ELF-1 (cell line): ENCODE results near the gene DLG2.
A peak's percentile ranks its signal among the peaks of the same experiment; 100 is the strongest.

ENCODE experiments used
- DNase-seq: peaks from one replicate; pipeline ENCODE4 v3.0.0-alpha.2; 2016; ENCODE audit warnings: low read depth, low spot score

DLG2 gene

DNA sequence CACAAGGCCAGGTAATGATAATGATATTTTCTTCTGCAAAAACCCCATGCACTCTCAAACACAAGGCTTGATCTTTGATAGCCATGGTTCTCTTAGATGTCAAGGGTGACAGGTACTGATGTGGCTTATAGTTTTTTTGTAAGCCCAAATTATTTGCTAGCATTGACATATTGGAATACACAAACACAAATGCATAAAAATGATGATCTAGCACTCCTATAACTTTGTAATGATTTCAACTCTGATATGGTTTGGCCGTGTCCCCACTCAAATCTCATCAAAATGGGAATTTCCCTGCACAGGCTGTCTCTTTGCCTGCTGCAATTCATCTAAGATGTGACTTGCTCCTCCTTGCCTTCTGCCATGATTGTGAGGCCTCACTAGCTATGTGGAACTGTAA lies 1768.5 kb downstream of the DLG2 start:
- DNase-seq: no peak

DNA sequence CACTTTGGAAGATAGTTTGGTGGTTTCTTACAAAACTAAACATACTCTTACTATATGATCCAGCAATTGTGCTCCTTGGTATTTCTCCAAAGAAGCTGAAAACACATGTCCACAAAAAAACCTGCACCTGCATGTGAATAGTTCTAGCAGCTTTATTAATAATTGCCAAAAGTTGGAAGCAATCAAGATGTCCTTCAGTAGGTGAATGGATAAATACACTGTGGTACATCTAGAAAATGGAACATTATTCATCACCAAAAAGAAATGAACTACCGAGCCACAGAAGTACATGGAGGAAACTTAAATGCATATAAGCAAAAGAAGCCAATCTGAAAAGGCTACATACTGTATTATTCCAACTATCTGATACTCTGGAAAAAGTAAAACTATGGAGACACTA lies 1771.9 kb downstream of the DLG2 start:
- no peak for DNase-seq

DNA sequence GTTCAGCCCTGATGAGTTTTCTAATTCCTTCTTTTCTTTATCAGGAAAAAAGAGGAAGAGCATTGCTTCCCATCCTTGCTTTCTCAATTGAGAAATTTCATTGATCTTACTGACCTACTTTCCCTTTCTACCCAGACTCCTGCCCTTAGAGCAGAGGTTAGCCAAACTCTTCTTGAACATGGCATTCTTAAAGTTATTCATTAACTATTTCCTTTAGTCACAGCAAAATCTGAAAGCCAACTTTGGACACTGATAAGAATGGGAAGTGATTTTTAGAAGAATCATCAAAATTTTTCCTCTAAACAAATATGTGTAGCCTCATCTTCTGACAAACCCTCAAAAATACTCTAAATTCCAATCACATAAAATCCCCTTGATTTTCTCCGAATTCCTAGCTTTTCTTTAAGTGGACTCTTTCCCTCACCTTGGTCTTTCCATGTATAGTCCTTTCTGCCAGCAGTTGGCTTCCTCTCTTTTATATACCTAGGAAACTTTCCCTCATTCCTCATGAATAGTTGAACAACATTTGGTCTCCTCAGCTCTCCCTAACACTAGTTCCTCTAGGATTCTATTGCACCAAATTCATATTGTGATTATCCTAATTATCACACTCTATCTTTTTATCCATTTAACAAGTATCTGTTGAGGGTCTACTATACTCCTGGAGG lies 1774.2 kb downstream of the DLG2 start:
- DNase-seq: no peak

DNA sequence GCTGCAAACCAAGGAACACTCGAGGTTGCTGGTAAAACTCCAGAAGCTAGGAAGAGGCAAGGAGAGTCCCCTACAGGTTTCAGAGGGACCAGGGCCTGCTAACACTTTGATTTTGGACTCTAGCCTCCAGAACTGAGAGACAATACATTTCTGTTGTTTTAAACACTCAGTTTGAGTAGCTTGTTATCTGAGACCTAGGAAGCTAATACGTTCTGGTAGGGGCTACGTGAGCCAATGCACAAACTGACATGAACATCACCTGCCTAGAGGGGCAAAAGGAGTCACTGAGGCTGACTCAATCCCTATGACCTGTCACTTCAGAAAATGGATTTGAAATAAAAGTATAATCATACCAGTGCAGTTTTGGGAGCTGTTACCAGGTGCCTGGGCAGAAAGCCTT lies 1775.1 kb downstream of the DLG2 start:
- DNase-seq: no peak

DNA sequence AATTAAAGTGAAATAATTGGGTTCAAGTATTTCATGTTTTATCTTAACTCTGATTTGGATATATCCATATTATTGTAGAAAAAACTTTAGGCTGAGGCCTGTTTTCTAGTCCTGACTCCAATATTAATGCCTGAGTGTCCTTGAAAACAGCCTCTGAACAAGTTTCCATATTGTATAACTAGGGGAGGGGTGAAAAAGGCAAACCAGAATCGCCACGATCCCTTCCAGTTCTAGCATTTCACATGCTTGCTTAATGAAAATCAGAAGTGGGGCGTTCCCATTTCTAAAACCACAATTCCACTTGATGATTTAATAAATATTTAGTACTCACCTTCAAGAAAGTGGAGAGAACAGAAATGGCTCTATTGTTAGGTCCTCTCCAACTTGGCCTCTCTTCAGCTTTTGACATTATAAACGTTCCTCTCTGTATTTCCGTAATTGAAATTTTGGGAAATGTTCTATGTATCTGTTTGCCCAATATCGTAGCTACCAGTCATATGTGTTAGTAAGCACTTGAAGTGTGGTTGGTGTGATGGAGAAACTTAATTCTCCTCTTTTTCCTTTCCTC lies 1779.6 kb downstream of the DLG2 start:
- no peak for DNase-seq

DNA sequence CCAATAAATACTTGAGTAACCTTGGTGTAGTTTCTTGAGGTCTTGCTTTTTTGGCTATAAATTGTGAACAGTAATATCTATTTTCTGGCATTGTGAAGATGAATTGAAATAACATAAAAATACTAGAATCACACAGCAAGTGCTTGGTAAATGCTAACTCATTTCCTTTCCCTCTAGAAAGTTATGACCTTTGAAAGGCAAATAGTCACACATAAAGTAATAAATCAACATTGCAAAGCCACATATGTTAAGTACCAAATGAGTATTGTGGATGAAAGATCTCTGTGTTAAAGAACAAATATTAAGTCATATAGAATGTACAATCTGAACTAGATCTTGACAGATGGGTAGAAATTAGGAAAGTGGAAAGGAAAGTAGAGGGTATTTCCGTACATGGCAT lies 1781.3 kb downstream of the DLG2 start:
- DNase-seq: no peak

DNA sequence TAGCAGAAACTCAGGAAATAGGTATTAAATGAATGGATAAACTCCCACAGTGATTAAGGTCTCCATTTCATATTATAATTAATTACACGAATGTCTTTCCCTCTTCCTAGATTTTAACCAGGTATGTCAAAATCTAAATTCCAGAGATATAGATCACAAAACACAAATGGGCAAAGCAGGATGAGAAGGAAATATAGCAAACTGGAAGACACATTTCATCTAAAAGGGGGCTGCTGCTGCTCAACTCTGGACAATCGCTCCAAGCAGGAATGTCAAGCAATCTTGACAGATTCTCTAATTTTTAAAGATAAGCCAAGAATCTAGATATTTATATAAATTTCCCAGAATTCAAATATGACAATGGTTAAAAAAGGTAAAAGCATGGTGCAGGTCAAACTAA lies 1786.8 kb downstream of the DLG2 start:
- DNase-seq: no peak

DNA sequence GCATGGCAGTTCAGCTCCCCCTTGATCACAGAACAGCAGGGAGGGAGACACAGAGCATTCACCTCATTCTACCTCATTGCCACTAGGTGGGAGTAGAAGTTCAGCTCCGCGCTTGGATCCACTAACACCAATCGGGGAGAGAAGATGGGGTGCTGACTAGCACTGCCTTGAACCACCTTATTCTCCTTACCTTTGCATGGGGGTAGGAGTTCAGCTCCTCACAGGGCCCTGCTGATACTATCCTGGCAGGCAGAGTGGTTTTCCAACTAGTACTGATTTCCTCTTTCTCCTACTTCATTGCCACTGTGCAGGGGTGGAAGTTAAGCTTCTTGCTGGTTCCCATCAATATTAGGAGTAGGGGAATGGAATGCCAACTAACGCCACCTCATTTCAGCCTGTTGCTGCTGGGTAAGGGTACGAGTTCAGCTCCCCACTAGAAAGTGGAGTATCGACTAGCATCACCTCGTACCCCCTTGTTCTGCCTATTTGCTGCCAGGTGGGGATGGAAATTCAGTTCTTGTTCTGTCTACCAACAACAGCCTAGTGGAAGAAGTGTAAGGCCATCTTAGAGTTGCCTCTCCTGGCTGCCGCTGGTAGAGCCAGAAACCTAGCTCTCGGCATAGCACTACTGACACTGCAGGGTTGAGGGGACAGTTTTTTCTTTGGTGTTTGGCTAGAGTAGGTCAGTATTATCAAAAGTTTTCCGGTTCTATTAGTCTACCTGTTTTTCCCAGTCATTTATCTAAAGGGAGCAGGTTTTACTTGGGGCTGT lies 1790.1 kb downstream of the DLG2 start:
- peak; percentile 49 for DNase-seq

DNA sequence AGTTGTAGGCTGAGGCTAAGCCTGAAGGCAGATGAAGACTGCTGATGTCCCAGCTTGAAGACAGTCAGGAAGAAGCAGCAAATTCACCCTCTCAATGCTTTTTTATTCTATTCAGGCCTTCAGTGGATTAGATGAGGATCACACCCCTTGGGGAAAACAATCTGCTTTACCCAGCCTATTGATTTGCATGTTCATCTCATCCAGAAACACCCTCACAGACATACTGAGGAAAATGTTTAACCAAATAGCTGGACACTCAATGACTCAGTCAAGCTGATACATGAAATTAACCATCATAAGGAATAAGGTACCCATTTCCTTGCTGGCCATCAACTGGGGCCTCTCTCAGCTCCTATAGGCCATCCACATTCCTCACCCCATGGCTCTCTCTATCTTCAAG lies 1791.1 kb downstream of the DLG2 start:
- no peak for DNase-seq

DNA sequence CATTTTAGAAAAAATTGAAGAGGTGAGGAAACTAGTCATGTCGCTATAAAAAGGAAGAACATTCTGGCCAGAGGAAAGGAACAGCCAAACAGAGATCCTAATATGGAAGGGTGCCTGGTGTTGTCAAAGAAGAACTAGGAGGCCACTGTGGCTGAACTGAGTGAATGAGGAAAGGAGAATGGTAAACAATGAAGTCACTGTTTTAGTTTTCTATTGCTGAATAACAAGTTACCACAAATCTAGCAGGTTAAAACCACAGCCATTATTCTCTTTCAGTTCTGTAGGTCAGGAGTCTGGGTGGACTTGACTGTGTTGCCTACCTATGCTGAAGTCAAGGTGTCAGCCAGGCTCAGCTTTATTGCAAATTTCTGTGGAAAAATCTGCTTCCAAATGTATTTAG lies 1791.7 kb downstream of the DLG2 start:
- DNase-seq: no peak

DNA sequence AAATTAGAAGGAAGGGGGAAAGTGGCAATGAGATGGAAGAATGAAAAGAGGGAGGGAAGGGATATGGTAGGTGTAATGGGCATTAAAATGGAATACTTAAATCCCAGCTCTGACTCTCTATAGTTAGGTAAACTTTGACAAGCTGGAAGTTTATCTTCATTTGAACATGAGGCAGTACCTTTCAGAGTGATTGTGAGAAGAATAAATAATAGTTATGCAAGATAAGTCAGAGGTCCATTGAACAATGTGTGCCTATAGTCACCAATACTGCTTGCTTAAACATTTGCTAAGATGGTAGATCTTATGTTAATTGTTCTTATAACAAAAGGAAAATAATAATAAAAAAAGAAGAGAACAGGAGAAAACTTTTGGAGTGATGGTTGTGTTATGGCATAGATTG lies 1795.2 kb downstream of the DLG2 start:
- no peak for DNase-seq

DNA sequence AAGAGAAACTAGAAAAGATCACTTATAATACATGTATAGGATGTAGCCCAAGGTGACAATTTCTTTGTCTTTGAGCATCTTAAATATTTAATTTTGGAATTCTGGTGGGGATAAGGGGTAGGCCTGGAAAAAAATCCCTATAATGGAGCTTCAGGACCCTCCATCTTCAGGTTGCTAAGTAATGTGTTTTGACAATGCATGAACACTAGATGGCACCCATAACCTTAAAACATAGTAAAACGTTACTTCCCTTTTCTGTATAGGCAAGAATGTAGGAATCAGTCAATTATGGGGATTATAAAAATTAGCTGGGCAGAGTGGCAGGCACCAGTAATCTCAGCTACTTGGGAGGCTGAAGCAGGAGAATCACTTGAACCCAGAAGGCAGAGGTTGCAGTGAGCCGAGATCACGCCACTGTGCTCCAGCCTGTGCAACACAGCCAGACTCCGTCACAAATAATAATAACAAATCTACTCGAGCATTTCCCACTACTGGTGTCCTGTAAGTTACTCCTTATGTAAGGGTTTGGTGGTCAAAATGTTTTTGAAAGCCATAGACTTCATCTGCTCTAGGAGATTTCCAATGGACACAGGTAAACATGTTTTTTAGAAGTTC lies 1799.1 kb downstream of the DLG2 start:
- DNase-seq: no peak

DNA sequence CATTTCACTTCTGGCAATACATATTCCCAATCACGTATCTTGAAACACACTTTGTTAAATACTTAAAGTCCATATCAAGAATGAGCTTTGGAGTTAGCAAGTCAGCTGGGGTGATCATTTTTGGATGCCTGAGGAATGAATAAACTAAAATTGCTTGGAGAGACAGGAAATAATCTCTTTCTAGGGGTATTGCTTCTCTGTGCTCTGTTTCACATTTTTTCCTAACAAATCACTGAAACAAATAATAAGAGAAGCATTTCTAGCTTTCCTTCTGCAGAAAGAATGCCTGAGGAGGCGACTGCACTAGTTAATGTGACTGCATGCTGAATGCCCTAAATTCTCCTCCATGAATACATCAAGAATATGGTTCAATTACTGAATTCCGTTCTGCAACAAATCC lies 1799.6 kb downstream of the DLG2 start:
- no peak for DNase-seq

DNA sequence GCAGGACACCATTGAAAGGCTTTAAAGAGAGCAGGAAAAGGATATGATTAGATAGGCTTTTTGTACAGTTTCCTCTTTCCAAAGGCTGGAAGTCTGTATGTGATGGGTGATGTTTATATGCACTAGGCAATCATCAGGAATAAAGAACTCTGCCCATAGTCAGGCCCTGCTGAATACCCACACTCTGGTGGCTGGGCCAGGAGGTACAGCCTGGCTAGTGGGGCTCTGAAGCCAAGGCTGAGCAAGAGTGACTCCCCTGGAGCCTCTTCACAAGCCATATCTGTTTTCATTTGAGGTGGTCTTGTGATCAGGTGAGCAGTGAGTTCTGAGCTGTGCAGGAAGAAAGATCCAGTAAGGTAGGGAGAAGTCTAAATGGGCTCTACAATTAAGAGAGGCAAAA lies 1801.1 kb downstream of the DLG2 start:
- DNase-seq: no peak

DNA sequence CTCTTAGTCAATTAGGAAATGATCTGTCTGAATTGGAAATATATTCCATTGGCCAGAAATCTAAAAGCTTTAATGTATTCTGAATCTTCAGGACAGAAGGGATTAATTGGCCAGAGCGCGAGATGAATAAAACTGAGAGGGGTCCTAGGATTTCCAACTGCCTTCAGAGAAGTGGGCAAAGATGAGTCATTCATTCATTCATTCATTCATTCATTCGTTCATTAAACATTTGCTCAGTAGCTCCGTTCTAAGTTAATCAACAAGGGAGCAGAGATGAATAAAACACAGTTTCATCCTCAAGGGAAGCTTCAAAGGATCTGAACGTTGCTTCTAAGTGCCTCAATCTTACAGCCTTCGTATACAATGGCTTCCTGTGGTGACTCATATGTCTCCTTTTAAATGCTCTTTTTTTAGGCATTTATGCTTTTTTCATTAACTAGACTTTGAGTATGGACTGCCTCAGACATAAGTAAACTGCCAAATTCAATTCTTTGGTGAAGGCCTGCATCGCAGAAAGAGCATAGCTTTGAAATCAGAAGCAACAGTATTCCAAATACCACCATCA lies 1803.6 kb downstream of the DLG2 start:
- no peak for DNase-seq

DNA sequence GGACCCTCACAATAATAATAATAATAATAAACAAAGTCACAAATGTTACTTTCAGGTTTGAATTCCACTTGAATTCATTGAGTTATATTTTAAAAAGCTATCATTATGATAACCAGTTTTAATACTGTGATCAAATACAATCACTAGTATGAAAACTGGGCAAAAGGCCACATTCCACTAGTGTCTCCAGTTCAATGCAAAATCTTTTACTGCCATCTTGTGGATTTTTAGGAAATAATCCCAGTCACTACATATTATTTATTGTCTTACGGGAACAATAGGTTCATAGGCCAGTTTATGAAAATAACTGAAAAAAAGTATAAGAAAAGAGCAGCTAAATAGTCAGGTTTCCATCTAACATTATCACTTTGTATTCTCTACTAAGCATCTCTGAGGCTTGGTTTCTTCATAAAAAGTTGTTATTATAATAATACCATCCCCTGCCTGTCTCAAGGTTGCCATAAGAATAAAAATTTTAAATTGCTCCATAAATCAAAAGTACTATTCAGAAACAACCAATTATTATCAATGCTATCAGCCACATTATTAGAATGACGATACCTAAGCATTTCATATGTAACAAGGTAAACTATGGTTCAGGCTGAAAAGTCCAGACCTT lies 1807.1 kb downstream of the DLG2 start:
- no peak for DNase-seq

DNA sequence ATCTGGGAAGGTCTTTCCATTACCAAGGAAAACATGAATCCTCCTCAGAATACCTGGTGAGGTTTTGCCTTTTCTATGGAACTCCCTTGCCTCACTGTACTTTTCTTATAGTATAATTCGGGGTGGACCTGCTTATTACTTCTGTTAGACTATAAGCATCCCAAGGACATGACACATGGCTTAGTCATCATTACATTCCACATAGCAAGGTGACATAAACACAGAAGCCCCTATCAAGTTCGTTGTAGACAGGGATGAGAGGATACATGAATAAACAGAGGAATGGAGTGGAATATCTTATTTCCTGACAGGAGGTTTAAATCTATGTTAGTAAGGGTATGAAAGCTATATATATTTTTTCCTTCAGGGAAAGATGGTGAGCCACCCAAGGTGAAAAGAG lies 1808.8 kb downstream of the DLG2 start:
- DNase-seq: no peak

DNA sequence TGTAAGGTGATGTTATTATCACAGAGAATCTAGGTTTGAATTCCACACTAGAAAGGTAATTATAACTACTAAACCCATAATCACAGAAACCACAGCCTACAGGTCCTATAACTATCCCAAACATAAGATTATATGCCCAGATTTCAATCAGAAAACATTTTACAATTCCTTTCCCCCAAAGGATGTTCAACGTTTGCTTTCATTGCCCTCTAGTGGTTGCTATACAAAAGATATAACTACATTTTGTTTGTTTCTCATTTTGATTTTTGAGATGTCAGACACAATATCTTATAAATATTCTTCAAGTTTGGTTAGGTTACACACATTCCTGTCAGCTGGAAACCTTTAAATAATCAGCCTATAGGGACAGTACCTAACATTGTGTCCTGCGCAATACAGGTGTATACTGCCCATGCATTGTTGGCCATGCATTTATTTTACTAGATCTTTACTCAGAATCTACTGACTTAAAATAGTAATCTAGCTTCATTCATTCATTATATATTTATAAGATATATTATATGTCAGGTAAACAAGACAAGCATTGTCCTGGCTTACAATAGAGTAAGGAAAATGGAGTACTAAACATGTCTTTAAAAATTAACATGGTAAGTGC lies 1810.5 kb downstream of the DLG2 start:
- DNase-seq: no peak

DNA sequence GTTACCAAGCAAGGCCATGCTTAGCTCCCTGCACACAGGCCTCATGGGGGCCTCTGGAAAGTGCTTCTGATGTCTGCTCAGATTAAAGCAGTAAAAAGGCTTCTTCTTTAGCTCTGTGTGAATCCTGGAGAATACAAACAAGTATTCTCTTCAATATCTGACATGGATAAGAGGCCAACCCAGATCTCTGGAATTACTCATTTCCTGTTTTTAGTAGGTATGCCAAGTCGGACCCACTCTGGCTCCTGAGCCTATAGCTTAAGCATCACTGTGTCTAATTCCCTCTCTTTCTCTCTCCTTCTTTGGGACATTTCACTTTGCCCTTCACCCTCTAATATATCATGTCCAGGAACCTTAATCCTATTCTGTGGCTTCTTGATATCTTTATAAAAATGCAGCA lies 1811.4 kb downstream of the DLG2 start:
- DNase-seq: no peak

DNA sequence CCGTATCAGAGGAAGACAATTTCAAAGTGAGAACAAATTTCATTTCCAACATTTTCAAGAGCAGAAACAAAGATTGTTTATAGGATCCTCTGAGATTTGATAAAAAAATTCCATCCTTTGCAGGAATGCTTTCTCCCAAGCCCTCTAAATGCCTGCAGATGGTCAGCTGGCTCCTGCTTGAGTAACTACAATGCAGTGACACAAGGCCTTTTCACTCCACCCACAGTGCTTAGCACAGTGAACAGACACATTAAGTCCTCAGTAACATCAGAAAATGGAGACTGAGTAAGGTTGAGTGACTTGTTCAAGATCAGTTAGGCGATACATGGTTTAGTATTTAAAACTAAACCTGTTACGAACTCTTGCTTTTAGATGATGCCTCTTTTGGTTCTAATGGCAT lies 1813.8 kb downstream of the DLG2 start:
- DNase-seq: no peak

DNA sequence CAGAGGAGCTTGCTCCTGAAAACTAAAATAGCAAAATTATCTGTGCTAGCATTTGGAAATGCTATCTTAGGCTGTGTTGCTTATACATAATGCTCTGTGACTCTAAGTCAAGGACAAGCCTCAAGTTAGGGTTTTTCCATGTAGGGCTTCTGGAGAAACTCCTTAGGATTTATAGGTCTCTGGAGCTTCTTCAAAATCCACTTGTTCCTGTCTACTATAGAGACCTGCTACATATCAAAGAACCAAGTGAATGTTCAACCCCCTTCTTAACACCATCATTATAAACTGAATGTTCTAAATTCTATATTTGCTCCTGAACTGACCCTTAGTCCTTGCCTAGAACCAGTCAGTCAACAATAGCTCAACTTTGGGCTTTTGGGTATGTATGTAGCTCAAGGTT lies 1817.9 kb downstream of the DLG2 start:
- no peak for DNase-seq

DNA sequence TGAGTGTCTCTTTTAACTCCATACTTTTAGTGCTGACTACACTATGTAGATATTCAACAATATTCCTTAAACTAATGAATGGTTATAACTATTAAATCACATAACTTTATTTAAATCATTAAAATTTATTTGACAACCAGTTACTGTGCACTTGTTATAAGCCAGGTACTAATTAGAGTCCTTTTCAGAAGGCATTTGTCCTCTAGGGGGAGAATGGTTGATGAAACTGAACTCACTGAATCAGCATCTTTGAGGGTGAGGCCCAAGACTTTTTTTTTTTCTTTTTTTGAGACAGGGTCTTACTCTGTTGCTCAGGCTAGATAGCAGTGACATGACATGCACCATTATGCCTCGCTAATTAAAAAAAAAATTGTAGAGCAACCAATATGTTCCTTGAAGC lies 1825.3 kb downstream of the DLG2 start:
- no peak for DNase-seq
